ENCODE data around the gene SMIM28.

The SMIM28 gene

GRCh38 chr6:138402838-138403187, 25.1 kb downstream of the SMIM28 start:
- no peaks in the 10 kb centered on the region for H3K9me3 Mint-ChIP-seq
- no peak for DNase-seq (ENCODE audit: low spot score in 2 of 2)
- H3K36me3 Mint-ChIP-seq (ENCODE audit: insufficient read depth): peaks cover 15% of the 10 kb centered on the region
- H3K27me3 Mint-ChIP-seq: no peaks in the 10 kb centered on the region
- H3K4me1 Mint-ChIP-seq: peaks cover 11% of the 10 kb centered on the region
- no peak overlapping the region for H3K27ac Mint-ChIP-seq (ENCODE audit: low read depth)
- peak overlapping the region; percentile 76 for H3K4me3 Mint-ChIP-seq
- no peak for ATAC-seq (replicated peaks; ENCODE audit: extremely low read depth, poor library complexity, severe bottlenecking)

GRCh38 chr6:138403324-138403800, 25.7 kb downstream of the SMIM28 start:
- ATAC-seq (replicated peaks; ENCODE audit: extremely low read depth, poor library complexity, severe bottlenecking): peak; percentile 12
- Mint-ChIP-seq H3K4me3 (peak overlapping the region; percentile 76), H3K9me3 (no peaks in the 10 kb centered on the region), H3K27ac (ENCODE audit: low read depth) (peak overlapping the region; percentile 53), H3K4me1 (peaks cover 14% of the 10 kb centered on the region), H3K36me3 (ENCODE audit: insufficient read depth) (peaks cover 16% of the 10 kb centered on the region), H3K27me3 (no peaks in the 10 kb centered on the region)
- peak in 1 of 2 donors; percentile 26 for DNase-seq (ENCODE audit: low spot score in 2 of 2)

GRCh38 chr6:138403801-138404665, 26.3 kb downstream of the SMIM28 start, which contains the start of gene HEBP2:
Gene HEBP2, plus strand, starts transcription at chr6:138404223. Its CDS starts 273 bp downstream, at chr6:138404496.
- H3K36me3 Mint-ChIP-seq (ENCODE audit: insufficient read depth): peaks cover 21% of the 10 kb centered on the region
- DNase-seq (ENCODE audit: low spot score in 2 of 2) (peak; percentile 75 to 76), ATAC-seq (replicated peaks; ENCODE audit: extremely low read depth, poor library complexity, severe bottlenecking) (peak; percentile 91)
- peak within 1 kb of the TSS; percentile 76 for H3K4me3 Mint-ChIP-seq
- peaks cover 19% of the 10 kb centered on the region for H3K4me1 Mint-ChIP-seq
- peak within 1 kb of the TSS; percentile 53 for H3K27ac Mint-ChIP-seq (ENCODE audit: low read depth)
- no peaks in the 10 kb centered on the region for H3K9me3 Mint-ChIP-seq
- H3K27me3 Mint-ChIP-seq: no peaks in the 10 kb centered on the region

GRCh38 chr6:138404666-138405337, 27.1 kb downstream of the SMIM28 start:
- H3K36me3 Mint-ChIP-seq (ENCODE audit: insufficient read depth): peaks cover 27% of the 10 kb centered on the region
- H3K4me3 Mint-ChIP-seq: peak overlapping the region; percentile 76
- peak overlapping the region; percentile 50 for H3K27ac Mint-ChIP-seq (ENCODE audit: low read depth)
- H3K27me3 Mint-ChIP-seq: no peaks in the 10 kb centered on the region
- peaks cover 25% of the 10 kb centered on the region for H3K4me1 Mint-ChIP-seq
- ATAC-seq (replicated peaks; ENCODE audit: extremely low read depth, poor library complexity, severe bottlenecking) (peak; percentile 38), DNase-seq (ENCODE audit: low spot score in 2 of 2) (no peak)
- H3K9me3 Mint-ChIP-seq: no peaks in the 10 kb centered on the region

- H3K9me3 Mint-ChIP-seq: no peaks in the 10 kb centered on the region
- peak overlapping the region; percentile 50 for H3K27ac Mint-ChIP-seq (ENCODE audit: low read depth)
- no peak overlapping the region for H3K4me3 Mint-ChIP-seq
- no peaks in the 10 kb centered on the region for H3K27me3 Mint-ChIP-seq
- H3K4me1 Mint-ChIP-seq: peaks cover 29% of the 10 kb centered on the region
- DNase-seq (ENCODE audit: low spot score in 2 of 2) (no peak), ATAC-seq (replicated peaks; ENCODE audit: extremely low read depth, poor library complexity, severe bottlenecking) (no peak)
- H3K36me3 Mint-ChIP-seq (ENCODE audit: insufficient read depth): peaks cover 35% of the 10 kb centered on the region
These were observed 28.2 kb downstream of the SMIM28 start for GRCh38 chr6:138405816-138406413.

- no peaks in the 10 kb centered on the region for H3K27me3 Mint-ChIP-seq
- H3K27ac Mint-ChIP-seq (ENCODE audit: low read depth): no peak overlapping the region
- H3K9me3 Mint-ChIP-seq: no peaks in the 10 kb centered on the region
- peaks cover 35% of the 10 kb centered on the region for H3K36me3 Mint-ChIP-seq (ENCODE audit: insufficient read depth)
- peaks cover 33% of the 10 kb centered on the region for H3K4me1 Mint-ChIP-seq
- ATAC-seq (replicated peaks; ENCODE audit: extremely low read depth, poor library complexity, severe bottlenecking) (no peak), DNase-seq (ENCODE audit: low spot score in 2 of 2) (no peak)
- no peak overlapping the region for H3K4me3 Mint-ChIP-seq
These were observed 28.7 kb downstream of the SMIM28 start for GRCh38 chr6:138406443-138406842.

- peak overlapping the region; percentile 3 for H3K27ac Mint-ChIP-seq (ENCODE audit: low read depth)
- no peaks in the 10 kb centered on the region for H3K27me3 Mint-ChIP-seq
- H3K9me3 Mint-ChIP-seq: no peaks in the 10 kb centered on the region
- H3K4me1 Mint-ChIP-seq: peaks cover 28% of the 10 kb centered on the region
- DNase-seq (ENCODE audit: low spot score in 2 of 2) (no peak), ATAC-seq (replicated peaks; ENCODE audit: extremely low read depth, poor library complexity, severe bottlenecking) (no peak)
- peaks cover 40% of the 10 kb centered on the region for H3K36me3 Mint-ChIP-seq (ENCODE audit: insufficient read depth)
- H3K4me3 Mint-ChIP-seq: no peak overlapping the region
These were observed 32.5 kb downstream of the SMIM28 start for GRCh38 chr6:138410048-138410735.

GRCh38 chr6:138410972-138411880, 33.5 kb downstream of the SMIM28 start:
- Mint-ChIP-seq H3K4me1 (peaks cover 23% of the 10 kb centered on the region), H3K4me3 (no peak overlapping the region), H3K27ac (ENCODE audit: low read depth) (no peak overlapping the region), H3K36me3 (ENCODE audit: insufficient read depth) (peaks cover 38% of the 10 kb centered on the region), H3K27me3 (no peaks in the 10 kb centered on the region), H3K9me3 (no peaks in the 10 kb centered on the region)
- DNase-seq (ENCODE audit: low spot score in 2 of 2): no peak
- no peak for ATAC-seq (replicated peaks; ENCODE audit: extremely low read depth, poor library complexity, severe bottlenecking)

GRCh38 chr6:138415125-138415524, 37.4 kb downstream of the SMIM28 start:
- Mint-ChIP-seq H3K27ac (ENCODE audit: low read depth) (no peak overlapping the region), H3K4me1 (peaks cover 5% of the 10 kb centered on the region), H3K36me3 (ENCODE audit: insufficient read depth) (peaks cover 20% of the 10 kb centered on the region), H3K9me3 (no peaks in the 10 kb centered on the region), H3K27me3 (no peaks in the 10 kb centered on the region), H3K4me3 (no peak overlapping the region)
- DNase-seq (ENCODE audit: low spot score in 2 of 2) (no peak), ATAC-seq (replicated peaks; ENCODE audit: extremely low read depth, poor library complexity, severe bottlenecking) (no peak)

GRCh38 chr6:138416206-138416605, 38.5 kb downstream of the SMIM28 start:
- H3K36me3 Mint-ChIP-seq (ENCODE audit: insufficient read depth): peaks cover 15% of the 10 kb centered on the region
- H3K4me1 Mint-ChIP-seq: peaks cover 3% of the 10 kb centered on the region
- ATAC-seq (replicated peaks; ENCODE audit: extremely low read depth, poor library complexity, severe bottlenecking) (no peak), DNase-seq (ENCODE audit: low spot score in 2 of 2) (no peak)
- no peaks in the 10 kb centered on the region for H3K27me3 Mint-ChIP-seq
- H3K4me3 Mint-ChIP-seq: no peak overlapping the region
- no peak overlapping the region for H3K27ac Mint-ChIP-seq (ENCODE audit: low read depth)
- no peaks in the 10 kb centered on the region for H3K9me3 Mint-ChIP-seq

- Mint-ChIP-seq H3K4me3 (no peak overlapping the region), H3K4me1 (no peaks in the 10 kb centered on the region), H3K9me3 (no peaks in the 10 kb centered on the region), H3K36me3 (ENCODE audit: insufficient read depth) (peaks cover 11% of the 10 kb centered on the region), H3K27ac (ENCODE audit: low read depth) (peak overlapping the region; percentile 30), H3K27me3 (no peaks in the 10 kb centered on the region)
- DNase-seq (ENCODE audit: low spot score in 2 of 2): no peak
- no peak for ATAC-seq (replicated peaks; ENCODE audit: extremely low read depth, poor library complexity, severe bottlenecking)
These were observed 39.9 kb downstream of the SMIM28 start for GRCh38 chr6:138417493-138418117.

All from central memory CD8-positive, alpha-beta T cell (primary cell).